ENCODE measurements around the gene KCNA1.

The KCNA1 gene

GRCh38 chr12:4891866-4892265 lies 17.8 kb upstream of the KCNA1 start:
- no peak for TF ChIP-seq JUND (IDR thresholded peaks at IDR 0.05; ENCODE audit: low read depth)
- in situ Hi-C loops (cut with HindIII; ENCODE audit: low pct_unique_long_range_greater_than_20kb, low sequenced_read_pairs), result no loop called here
- DNase-seq (ENCODE audit: low read depth in 1 of 2, low spot score in 1 of 2), result no peak

- in situ Hi-C loops (cut with HindIII; ENCODE audit: low pct_unique_long_range_greater_than_20kb, low sequenced_read_pairs), result no loop called here
- TF ChIP-seq JUND (IDR thresholded peaks at IDR 0.05; ENCODE audit: low read depth), result no peak
- DNase-seq (ENCODE audit: low read depth in 1 of 2, low spot score in 1 of 2), result no peak
Measured at GRCh38 chr12:4892418-4892817, 17.3 kb upstream of the KCNA1 start.

GRCh38 chr12:4894019-4894418 lies 15.7 kb upstream of the KCNA1 start:
- DNase-seq (ENCODE audit: low read depth in 1 of 2, low spot score in 1 of 2), result no peak
- no peak for TF ChIP-seq JUND (IDR thresholded peaks at IDR 0.05; ENCODE audit: low read depth)
- in situ Hi-C loops (cut with HindIII; ENCODE audit: low pct_unique_long_range_greater_than_20kb, low sequenced_read_pairs), result no loop called here

GRCh38 chr12:4899364-4899763 lies 10.3 kb upstream of the KCNA1 start:
- no peak for DNase-seq (ENCODE audit: low read depth in 1 of 2, low spot score in 1 of 2)
- no peak for TF ChIP-seq JUND (IDR thresholded peaks at IDR 0.05; ENCODE audit: low read depth)
- in situ Hi-C loops (cut with HindIII; ENCODE audit: low pct_unique_long_range_greater_than_20kb, low sequenced_read_pairs), result no loop called here

- no peak for TF ChIP-seq JUND (IDR thresholded peaks at IDR 0.05; ENCODE audit: low read depth)
- no peak for DNase-seq (ENCODE audit: low read depth in 1 of 2, low spot score in 1 of 2)
- in situ Hi-C loops (cut with HindIII; ENCODE audit: low pct_unique_long_range_greater_than_20kb, low sequenced_read_pairs), result no loop called here
Measured at GRCh38 chr12:4900327-4900726, 9.4 kb upstream of the KCNA1 start.

- in situ Hi-C loops (cut with HindIII; ENCODE audit: low pct_unique_long_range_greater_than_20kb, low sequenced_read_pairs), result no loop called here
- no peak for TF ChIP-seq JUND (IDR thresholded peaks at IDR 0.05; ENCODE audit: low read depth)
Measured at GRCh38 chr12:4905316-4905715, 4.4 kb upstream of the KCNA1 start.

GRCh38 chr12:4908684-4909409 lies 858 bp upstream of the KCNA1 start:
- TF ChIP-seq JUND (IDR thresholded peaks at IDR 0.05; ENCODE audit: low read depth), result no peak
- DNase-seq (ENCODE audit: low read depth in 1 of 2, low spot score in 1 of 2), result no peak

More at GRCh38 chr12:4905316-4905715, 4.4 kb upstream of the KCNA1 start:
- DNase-seq (ENCODE audit: low read depth in 1 of 2, low spot score in 1 of 2), result no peak

GRCh38 chr12:4909410-4909733 lies 333 bp upstream of the KCNA1 start:
- DNase-seq (ENCODE audit: low read depth in 1 of 2, low spot score in 1 of 2), result no peak
- no peak for TF ChIP-seq JUND (IDR thresholded peaks at IDR 0.05; ENCODE audit: low read depth)
- in situ Hi-C loops (cut with HindIII; ENCODE audit: low pct_unique_long_range_greater_than_20kb, low sequenced_read_pairs), result no loop called here

More at GRCh38 chr12:4908684-4909409, 858 bp upstream of the KCNA1 start:
- in situ Hi-C loops (cut with HindIII; ENCODE audit: low pct_unique_long_range_greater_than_20kb, low sequenced_read_pairs), result no loop called here

- DNase-seq (ENCODE audit: low read depth in 1 of 2, low spot score in 1 of 2), result no peak
- TF ChIP-seq JUND (IDR thresholded peaks at IDR 0.05; ENCODE audit: low read depth), result no peak
- in situ Hi-C loops (cut with HindIII; ENCODE audit: low pct_unique_long_range_greater_than_20kb, low sequenced_read_pairs), result no loop called here
Measured at GRCh38 chr12:4910502-4911315, 1.0 kb downstream of the KCNA1 start.

- no peak for TF ChIP-seq JUND (IDR thresholded peaks at IDR 0.05; ENCODE audit: low read depth)
- no peak for DNase-seq (ENCODE audit: low read depth in 1 of 2, low spot score in 1 of 2)
- in situ Hi-C loops (cut with HindIII; ENCODE audit: low pct_unique_long_range_greater_than_20kb, low sequenced_read_pairs), result no loop called here
Measured at GRCh38 chr12:4911316-4911994, 1.8 kb downstream of the KCNA1 start.

GRCh38 chr12:4914720-4915119 lies 5.0 kb downstream of the KCNA1 start:
- in situ Hi-C loops (cut with HindIII; ENCODE audit: low pct_unique_long_range_greater_than_20kb, low sequenced_read_pairs), result no loop called here
- TF ChIP-seq JUND (IDR thresholded peaks at IDR 0.05; ENCODE audit: low read depth), result no peak

GRCh38 chr12:4915752-4916151 lies 6.0 kb downstream of the KCNA1 start:
- in situ Hi-C loops (cut with HindIII; ENCODE audit: low pct_unique_long_range_greater_than_20kb, low sequenced_read_pairs), result no loop called here

More at GRCh38 chr12:4914720-4915119, 5.0 kb downstream of the KCNA1 start:
- DNase-seq (ENCODE audit: low read depth in 1 of 2, low spot score in 1 of 2), result no peak

More at GRCh38 chr12:4915752-4916151, 6.0 kb downstream of the KCNA1 start:
- DNase-seq (ENCODE audit: low read depth in 1 of 2, low spot score in 1 of 2), result no peak
- TF ChIP-seq JUND (IDR thresholded peaks at IDR 0.05; ENCODE audit: low read depth), result no peak
